MCF 10A (cell line): ENCODE data around the gene DPT. TPM values are rescaled to one million over a fixed set of nuclear protein-coding genes. Genes with fewer than 3 reads are reported as not detected.

Experiments used
- BruUV-seq: library from RNA; stranded (reverse); fragments of 400-500 nt; replicated peaks from 2 replicates; lab custom pipeline; 2021; lab: Mats Ljungman, UMichigan
- CTCF ChIA-PET: fragments of 300-600 bp; sonication (Branson Sonifier 250); formaldehyde crosslinking; extraction: SDS; loops from one replicate; lab custom pipeline; 2021; ENCODE audit warnings: antibody characterized with exemption, inconsistent platforms; lab: Yijun Ruan, JAX
- POLR2A ChIA-PET: fragments of 300-600, 350-650 bp; sonication (Branson Sonifier 250); formaldehyde crosslinking; extraction: SDS; loops from one replicate; lab custom pipeline; 2020; ENCODE audit warnings: antibody characterized with exemption, inconsistent platforms; lab: Yijun Ruan, JAX
- DNase-seq: peaks from one replicate; pipeline ENCODE4 v3.0.0-alpha.2; 2018; ENCODE audit not compliant: unreplicated experiment
- H3K27ac Mint-ChIP-seq: one replicate; pipeline ENCODE4 v1.8.0; 2022; ENCODE audit warnings: mild to moderate bottlenecking, low read depth, mixed read lengths; ENCODE audit not compliant: unreplicated experiment
- H3K27me3 Mint-ChIP-seq: one replicate; pipeline ENCODE4 v1.8.0; 2022; ENCODE audit warnings: mixed read lengths; ENCODE audit not compliant: insufficient read depth, unreplicated experiment
- H3K36me3 Mint-ChIP-seq: one replicate; pipeline ENCODE4 v1.8.0; 2022; ENCODE audit warnings: mild to moderate bottlenecking, moderate library complexity, mixed read lengths; ENCODE audit not compliant: insufficient read depth, unreplicated experiment
- H3K4me1 Mint-ChIP-seq: one replicate; pipeline ENCODE4 v1.8.0; 2022; ENCODE audit warnings: mixed read lengths; ENCODE audit not compliant: insufficient read depth, unreplicated experiment
- H3K4me3 Mint-ChIP-seq: one replicate; pipeline ENCODE4 v1.8.0; 2022; ENCODE audit warnings: mild to moderate bottlenecking, moderate library complexity, mixed read lengths; ENCODE audit not compliant: unreplicated experiment
- H3K9me3 Mint-ChIP-seq: one replicate; pipeline ENCODE4 v1.8.0; 2022; ENCODE audit warnings: mixed read lengths; ENCODE audit not compliant: unreplicated experiment
- CTCF ChIP-seq: fragments of 200-600 bp; IDR thresholded peaks from one replicate; pipeline ENCODE4 v1.8.0; 2022; ENCODE audit warnings: antibody characterized with exemption, mild to moderate bottlenecking; ENCODE audit not compliant: unreplicated experiment
- intact Hi-C: fragments of 100-400 bp; cut with micrococcal nuclease; formaldehyde crosslinking; loops from 2 replicates; pipeline ENCODE4 v1.14.1; 2022
- total RNA-seq: library from RNA; stranded (reverse); gene quantifications from 2 replicates; pipeline ENCODE4 v1.2.3, GENCODE V29; 2022

Gene DPT
- total RNA-seq, 1 experiment from 2014 or later, result 1.9 TPM

- ChIA-PET POLR2A (no interaction called here), CTCF (interaction anchor here (0.6 to 0.7 kb wide), 3 partner anchors 95 to 1742 kb away, joined by 3 read pairs; no protein-coding TSS in a partner anchor)
- no TSS peak for BruUV-seq
- no peak for TF ChIP-seq CTCF
- Mint-ChIP-seq H3K9me3 (no peaks in the 10 kb centered on the region), H3K4me1 (peaks cover 16% of the 10 kb centered on the region), H3K4me3 (no peak overlapping the region), H3K27ac (no peak overlapping the region), H3K27me3 (no peaks in the 10 kb centered on the region), H3K36me3 (no peaks in the 10 kb centered on the region)
- intact Hi-C loops, result no loop called here
- no peak for DNase-seq
Measured at GRCh38 chr1:168731244-168731953, 2.4 kb upstream of the DPT start.

- Mint-ChIP-seq H3K27ac (no peak overlapping the region), H3K9me3 (no peaks in the 10 kb centered on the region), H3K27me3 (no peaks in the 10 kb centered on the region), H3K36me3 (no peaks in the 10 kb centered on the region), H3K4me1 (peaks cover 16% of the 10 kb centered on the region), H3K4me3 (no peak overlapping the region)
- ChIA-PET POLR2A (no interaction called here), CTCF (interaction anchor here (1.8 kb wide), 1 partner anchor 10 kb away, joined by 7 read pairs; no protein-coding TSS in a partner anchor)
- no peak for TF ChIP-seq CTCF
- no peak for DNase-seq
- BruUV-seq, result no TSS peak
- intact Hi-C loops, result no loop called here
Measured at GRCh38 chr1:168729405-168729802, 398 bp upstream of the DPT start.

GRCh38 chr1:168726719-168727118 is 2.3 kb downstream of the DPT start:
- POLR2A ChIA-PET, result no interaction called here
- intact Hi-C loops, result no loop called here
- no peak overlapping the region for H3K4me3 Mint-ChIP-seq
- peaks cover 16% of the 10 kb centered on the region for H3K4me1 Mint-ChIP-seq
- CTCF ChIA-PET, result interaction anchor here (1.8 kb wide), 1 partner anchor 9 kb away, joined by 6 read pairs; no protein-coding TSS in a partner anchor
- H3K27ac Mint-ChIP-seq, result no peak overlapping the region
- no peaks in the 10 kb centered on the region for H3K27me3 Mint-ChIP-seq
- no TSS peak for BruUV-seq
- DNase-seq, result no peak
- no peaks in the 10 kb centered on the region for H3K36me3 Mint-ChIP-seq
- no peak for TF ChIP-seq CTCF
- H3K9me3 Mint-ChIP-seq, result no peaks in the 10 kb centered on the region

- ChIA-PET CTCF (interaction anchor here (0.6 to 2.0 kb wide), 3 partner anchors 9 to 133 kb away, joined by 4 to 9 read pairs (median 6); no protein-coding TSS in a partner anchor), POLR2A (no interaction called here)
- no peak for TF ChIP-seq CTCF
- no peaks in the 10 kb centered on the region for H3K36me3 Mint-ChIP-seq
- H3K27me3 Mint-ChIP-seq, result no peaks in the 10 kb centered on the region
- peaks cover 16% of the 10 kb centered on the region for H3K4me1 Mint-ChIP-seq
- no TSS peak for BruUV-seq
- no peak overlapping the region for H3K4me3 Mint-ChIP-seq
- H3K9me3 Mint-ChIP-seq, result no peaks in the 10 kb centered on the region
- no peak for DNase-seq
- intact Hi-C loops, result no loop called here
- H3K27ac Mint-ChIP-seq, result no peak overlapping the region
Measured at GRCh38 chr1:168726281-168726680, 2.7 kb downstream of the DPT start.
